Liver (tissue), 9 donors: ENCODE data around the gene PRPF6. TPM values are rescaled to one million over a fixed set of nuclear protein-coding genes. Genes with fewer than 3 reads are reported as not detected.

Source experiments
- DNase-seq: peaks from one replicate; pipeline ENCODE4 v3.0.0-alpha.2; 2017; ENCODE audit warnings: low spot score
- H3K27ac ChIP-seq, 2 donors: one replicate each; pipeline ENCODE4 v1.7.0; 2013; ENCODE audit warnings: inconsistent platforms in 2 of 2, low read length in 2 of 2, control low read depth in 1 of 2, low read depth in 1 of 2, mild to moderate bottlenecking in 1 of 2
- H3K27me3 ChIP-seq, 4 donors: one replicate each; pipeline versions ENCODE4 v1.6.1 to v1.7.0; 2013; ENCODE audit warnings: low read length in 3 of 4, inconsistent platforms in 1 of 4, mild to moderate bottlenecking in 1 of 4, moderate library complexity in 1 of 4; ENCODE audit not compliant: control insufficient read depth in 4 of 4, insufficient read depth in 4 of 4
- H3K36me3 ChIP-seq, 4 donors: one replicate each; pipeline versions ENCODE4 v1.6.1 to v1.7.0; 2013; ENCODE audit warnings: low read length in 3 of 4, mild to moderate bottlenecking in 3 of 4, low read depth in 1 of 4, moderate library complexity in 1 of 4; ENCODE audit not compliant: control insufficient read depth in 4 of 4, insufficient read depth in 3 of 4
- H3K4me1 ChIP-seq, 4 donors: one replicate each; pipeline versions ENCODE4 v1.6.1 to v1.7.0; 2013; ENCODE audit warnings: low read length in 3 of 4, mild to moderate bottlenecking in 3 of 4, moderate library complexity in 1 of 4; ENCODE audit not compliant: control insufficient read depth in 4 of 4, insufficient read depth in 4 of 4
- H3K4me3 ChIP-seq, 3 donors: one replicate each; pipeline versions ENCODE4 v1.6.1 to v1.7.0; 2013; ENCODE audit warnings: low read length in 3 of 3, control low read depth in 1 of 3, low read depth in 1 of 3, mild to moderate bottlenecking in 1 of 3
- H3K9ac ChIP-seq, 2 donors: one replicate each; pipeline ENCODE4 v1.7.0; 2013; ENCODE audit warnings: low read length in 2 of 2, mild to moderate bottlenecking in 2 of 2, moderate library complexity in 2 of 2, control low read depth in 1 of 2, low read depth in 1 of 2
- H3K9me3 ChIP-seq, 4 donors: one replicate each; pipeline versions ENCODE4 v1.6.1 to v1.7.0; 2013; ENCODE audit warnings: low read length in 3 of 4; ENCODE audit not compliant: control insufficient read depth in 4 of 4
- ATF3 ChIP-seq: IDR thresholded peaks from 2 replicates; pipeline ENCODE4 v1.6.1; 2016; ENCODE audit warnings: antibody characterized with exemption
- CTCF ChIP-seq: fragments of 150-350 bp; IDR thresholded peaks from 2 replicates; pipeline ENCODE4 v1.5.1; 2017; ENCODE audit warnings: improper control_type of control experiment, low read depth, low read length; ENCODE audit not compliant: missing input control
- FOXA1 ChIP-seq: IDR thresholded peaks from 2 replicates; pipeline ENCODE4 v1.6.1; 2016; ENCODE audit warnings: antibody characterized with exemption
- GABPA ChIP-seq, 2 donors: IDR thresholded peaks in 1 of 2; conservative IDR thresholded peaks in 1 of 2; 2 replicates each; pipeline ENCODE4 v1.6.1; 2016; ENCODE audit warnings: antibody characterized with exemption in 2 of 2, mild to moderate bottlenecking in 1 of 2, moderate library complexity in 1 of 2
- HNF4A ChIP-seq, 2 donors: conservative IDR thresholded peaks; 2 replicates each; pipeline ENCODE4 v1.6.1; 2016; ENCODE audit warnings: antibody characterized with exemption in 2 of 2, mild to moderate bottlenecking in 2 of 2
- HNF4G ChIP-seq: IDR thresholded peaks from 2 replicates; pipeline ENCODE4 v1.6.1; 2016; ENCODE audit warnings: antibody characterized with exemption
- JUND ChIP-seq, 2 donors: IDR thresholded peaks; 2 replicates each; pipeline ENCODE4 v1.6.1; 2016; ENCODE audit warnings: antibody characterized with exemption in 2 of 2
- RAD21 ChIP-seq, 2 donors: IDR thresholded peaks; 2 replicates each; pipeline ENCODE4 v1.6.1; 2016; ENCODE audit warnings: antibody characterized with exemption in 2 of 2, mild to moderate bottlenecking in 2 of 2
- SP1 ChIP-seq: IDR thresholded peaks from 2 replicates; pipeline ENCODE4 v1.6.1; 2018; ENCODE audit warnings: antibody characterized with exemption, mild to moderate bottlenecking
- TAF1 ChIP-seq: conservative IDR thresholded peaks from 2 replicates; pipeline ENCODE4 v1.6.1; 2016; ENCODE audit warnings: antibody characterized with exemption, mild to moderate bottlenecking
- YY1 ChIP-seq: IDR thresholded peaks from 2 replicates; pipeline ENCODE4 v1.6.1; 2016; ENCODE audit warnings: antibody characterized with exemption, mild to moderate bottlenecking
- WGBS: extraction: QIAGEN DNeasy Blood & Tissue Kit; methylation state at CpG from one replicate; pipeline ENCODE4 v1.1.7; 2013; 5-methylcytosine and 5-hydroxymethylcytosine counted together
- polyA plus RNA-seq, 2 donors: library from polyadenylated mRNA; stranded (reverse) in 1 of 2; unstranded in 1 of 2; fragments of 200-250 nt in 1 of 2; fragments of >200 nt in 1 of 2; fragmentation: Nextera tagmentation in 1 of 2; extraction: Ambion mirVana in 1 of 2; gene quantifications; one replicate each; pipeline versions ENCODE4 v1.2.1 to v1.2.3, GENCODE V29; 2013 to 2015
- total RNA-seq, 2 donors: library from RNA; depleted of rRNA; stranded (reverse); fragments of >200 nt; gene quantifications; one replicate each; pipeline ENCODE4 v1.2.3, GENCODE V29; 2014
- TF ChIP-seq, protein P1 (sequence below): IDR thresholded peaks from 2 replicates; pipeline ENCODE4 v1.6.1; 2016; ENCODE audit warnings: antibody characterized with exemption, mild to moderate bottlenecking
- donor health status: healthy.
- donor health status: healthy.
- donor health status: healthy.
- donor health status: healthy.
- donor health status: healthy.

The PRPF6 gene
- total and polyA plus RNA-seq, 4 donors: 16.3 to 24.9 (median 23.1) TPM

- TF ChIP-seq FOXA1 (no peak), SP1 (no peak), RAD21 (IDR thresholded peaks at IDR 0.05) (no peak), YY1 (no peak), ATF3 (no peak), CTCF (no peak)
- TF ChIP-seq, protein P1, sequence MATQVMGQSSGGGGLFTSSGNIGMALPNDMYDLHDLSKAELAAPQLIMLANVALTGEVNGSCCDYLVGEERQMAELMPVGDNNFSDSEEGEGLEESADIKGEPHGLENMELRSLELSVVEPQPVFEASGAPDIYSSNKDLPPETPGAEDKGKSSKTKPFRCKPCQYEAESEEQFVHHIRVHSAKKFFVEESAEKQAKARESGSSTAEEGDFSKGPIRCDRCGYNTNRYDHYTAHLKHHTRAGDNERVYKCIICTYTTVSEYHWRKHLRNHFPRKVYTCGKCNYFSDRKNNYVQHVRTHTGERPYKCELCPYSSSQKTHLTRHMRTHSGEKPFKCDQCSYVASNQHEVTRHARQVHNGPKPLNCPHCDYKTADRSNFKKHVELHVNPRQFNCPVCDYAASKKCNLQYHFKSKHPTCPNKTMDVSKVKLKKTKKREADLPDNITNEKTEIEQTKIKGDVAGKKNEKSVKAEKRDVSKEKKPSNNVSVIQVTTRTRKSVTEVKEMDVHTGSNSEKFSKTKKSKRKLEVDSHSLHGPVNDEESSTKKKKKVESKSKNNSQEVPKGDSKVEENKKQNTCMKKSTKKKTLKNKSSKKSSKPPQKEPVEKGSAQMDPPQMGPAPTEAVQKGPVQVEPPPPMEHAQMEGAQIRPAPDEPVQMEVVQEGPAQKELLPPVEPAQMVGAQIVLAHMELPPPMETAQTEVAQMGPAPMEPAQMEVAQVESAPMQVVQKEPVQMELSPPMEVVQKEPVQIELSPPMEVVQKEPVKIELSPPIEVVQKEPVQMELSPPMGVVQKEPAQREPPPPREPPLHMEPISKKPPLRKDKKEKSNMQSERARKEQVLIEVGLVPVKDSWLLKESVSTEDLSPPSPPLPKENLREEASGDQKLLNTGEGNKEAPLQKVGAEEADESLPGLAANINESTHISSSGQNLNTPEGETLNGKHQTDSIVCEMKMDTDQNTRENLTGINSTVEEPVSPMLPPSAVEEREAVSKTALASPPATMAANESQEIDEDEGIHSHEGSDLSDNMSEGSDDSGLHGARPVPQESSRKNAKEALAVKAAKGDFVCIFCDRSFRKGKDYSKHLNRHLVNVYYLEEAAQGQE: no peak
- WGBS: 91% methylated on average over 37 of the region's 37 CpGs
- Histone ChIP-seq H3K4me1 (no peaks in the 10 kb centered on the region), H3K9ac (no peak overlapping the region), H3K27ac (no peak overlapping the region), H3K4me3 (no peak overlapping the region), H3K36me3 (peaks cover 19 to 53% (median 24%) of the 10 kb centered on the region in 4 donors), H3K27me3 (no peaks in the 10 kb centered on the region), H3K9me3 (no peaks in the 10 kb centered on the region)
- no peak for DNase-seq
Measured at GRCh38 chr20:63934271-63935068, 46.5 kb upstream of the PRPF6 start.

DNA sequence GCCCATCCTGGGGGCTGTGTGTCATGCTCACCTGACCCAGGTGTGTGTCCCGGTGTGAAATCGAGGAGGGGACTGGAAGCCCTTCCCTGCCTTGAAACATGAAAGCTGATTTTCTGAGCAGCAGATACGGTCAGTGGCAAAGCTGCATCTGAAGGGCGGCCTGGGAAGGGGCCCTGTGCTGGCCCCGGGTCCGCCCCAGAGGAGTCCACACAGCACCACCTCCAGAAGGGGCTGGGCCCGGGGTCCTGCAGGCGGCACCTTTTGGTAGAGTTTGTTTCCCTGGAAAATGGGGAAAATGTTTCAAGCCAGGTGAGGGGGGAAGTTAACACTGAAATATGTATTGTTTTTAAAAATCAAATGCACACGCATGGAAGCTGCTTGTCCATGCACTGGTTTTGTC, 45.5 kb upstream of the PRPF6 start:
- Histone ChIP-seq H3K4me1 (no peaks in the 10 kb centered on the region), H3K27ac (no peak overlapping the region), H3K4me3 (no peak overlapping the region), H3K9me3 (no peaks in the 10 kb centered on the region), H3K27me3 (no peaks in the 10 kb centered on the region), H3K36me3 (peaks cover 20 to 52% (median 26%) of the 10 kb centered on the region in 4 donors), H3K9ac (no peak overlapping the region)
- no peak for DNase-seq
- WGBS: 97% methylated on average over 9 of the region's 9 CpGs
- TF ChIP-seq RAD21 (IDR thresholded peaks at IDR 0.05) (no peak), HNF4G (no peak), CTCF (no peak), GABPA (IDR thresholded peaks at IDR 0.05 in 1 of 2, conservative IDR thresholded peaks at IDR 0.05 in 1 of 2) (no peak), TAF1 (no peak), JUND (IDR thresholded peaks at IDR 0.05) (no peak), HNF4A (conservative IDR thresholded peaks at IDR 0.05) (no peak)
- TF ChIP-seq, protein P1: no peak
